Stomach smooth muscle (tissue), 2 donors: ENCODE results near the gene ETV5.

ENCODE experiments used
- H3K27ac ChIP-seq: one replicate; pipeline ENCODE4 v1.7.0; 2013; ENCODE audit warnings: mild to moderate bottlenecking, low read length, inconsistent platforms
- H3K27me3 ChIP-seq, 2 donors: one replicate each; pipeline ENCODE4 v1.7.0; 2013; ENCODE audit warnings: low read length in 2 of 2; ENCODE audit not compliant: insufficient read depth in 2 of 2, control insufficient read depth in 1 of 2
- H3K36me3 ChIP-seq, 2 donors: one replicate each; pipeline ENCODE4 v1.7.0; 2013; ENCODE audit warnings: low read length in 2 of 2; ENCODE audit not compliant: control insufficient read depth in 2 of 2, insufficient read depth in 2 of 2
- H3K4me1 ChIP-seq: one replicate; pipeline ENCODE4 v1.7.0; 2013; ENCODE audit warnings: low read length; ENCODE audit not compliant: control insufficient read depth, insufficient read depth
- H3K4me3 ChIP-seq, 2 donors: one replicate each; pipeline ENCODE4 v1.7.0; 2013; ENCODE audit warnings: low read length in 2 of 2
- H3K9ac ChIP-seq, 2 donors: one replicate each; pipeline ENCODE4 v1.7.0; 2013; ENCODE audit warnings: low read length in 2 of 2, mild to moderate bottlenecking in 1 of 2
- H3K9me3 ChIP-seq, 2 donors: one replicate each; pipeline ENCODE4 v1.7.0; 2013; ENCODE audit warnings: low read length in 2 of 2; ENCODE audit not compliant: control insufficient read depth in 2 of 2
- donor health status: healthy.
- donor health status: Pancreatic carcinoma.

Gene ETV5

GRCh38 chr3:186095561-186096081 lies 13.3 kb downstream of the ETV5 start:
- Histone ChIP-seq H3K9ac (no peak overlapping the region), H3K4me3 (no peak overlapping the region), H3K36me3 (no peaks in the 10 kb centered on the region), H3K27me3 (no peaks in the 10 kb centered on the region), H3K9me3 (no peaks in the 10 kb centered on the region), H3K27ac (no peak overlapping the region), H3K4me1 (peaks cover 16% of the 10 kb centered on the region)

GRCh38 chr3:186094696-186095425 lies 14.0 kb downstream of the ETV5 start:
- Histone ChIP-seq H3K9me3 (no peaks in the 10 kb centered on the region), H3K4me3 (no peak overlapping the region), H3K4me1 (peaks cover 16% of the 10 kb centered on the region), H3K36me3 (no peaks in the 10 kb centered on the region), H3K9ac (no peak overlapping the region), H3K27me3 (no peaks in the 10 kb centered on the region), H3K27ac (no peak overlapping the region)

DNA sequence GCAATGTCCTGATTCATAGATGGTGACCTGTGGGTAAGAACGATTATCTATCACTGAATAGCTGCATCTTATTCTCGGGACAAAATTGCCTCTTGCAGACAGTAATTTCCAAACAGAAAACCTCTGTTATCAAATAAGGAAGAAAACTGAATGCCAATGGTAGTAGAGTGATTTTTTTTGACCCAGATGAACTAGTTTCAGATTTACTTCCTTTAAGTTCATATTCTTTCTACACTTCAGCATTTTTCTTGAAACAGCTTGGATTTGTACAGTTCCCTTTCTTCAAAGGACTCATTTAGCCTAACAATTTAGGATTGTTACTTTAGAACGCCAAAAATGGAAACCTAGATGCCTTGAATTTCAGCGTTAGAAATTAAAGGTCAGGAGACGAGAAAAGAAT lies 14.6 kb downstream of the ETV5 start:
- H3K9me3 ChIP-seq, result no peaks in the 10 kb centered on the region
- no peaks in the 10 kb centered on the region for H3K27me3 ChIP-seq
- no peaks in the 10 kb centered on the region for H3K36me3 ChIP-seq
- H3K9ac ChIP-seq, result no peak overlapping the region
- H3K27ac ChIP-seq, result no peak overlapping the region
- no peak overlapping the region for H3K4me3 ChIP-seq
- peaks cover 16% of the 10 kb centered on the region for H3K4me1 ChIP-seq

DNA sequence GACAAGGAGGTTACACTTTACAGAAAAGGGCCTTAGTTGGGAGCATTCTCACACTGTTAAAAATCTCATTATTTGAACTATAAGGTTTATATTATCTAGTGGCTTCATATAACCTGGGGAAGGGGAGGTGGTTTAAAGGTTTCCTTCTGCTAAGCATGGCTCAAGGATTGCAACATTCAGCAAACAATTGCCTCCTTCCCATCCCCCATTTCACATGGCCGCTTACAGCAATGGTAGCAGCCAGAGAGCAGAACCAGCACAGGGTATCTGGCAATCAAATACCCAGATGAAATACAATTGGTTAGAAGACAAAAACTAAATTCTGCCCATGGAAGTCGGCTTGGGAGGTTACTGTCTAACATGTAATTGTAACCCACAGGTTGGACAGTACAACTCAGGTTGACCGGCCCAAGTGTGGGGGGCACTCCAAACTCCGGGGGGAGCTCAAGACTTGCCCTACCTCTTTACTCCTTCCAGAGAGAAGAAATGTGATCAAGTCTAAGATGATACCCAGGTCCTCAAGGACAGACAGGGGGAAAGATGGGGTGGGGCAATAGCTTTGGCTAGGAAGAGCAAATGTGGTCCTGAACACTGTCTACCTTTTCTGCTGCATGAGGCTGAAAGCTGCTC lies 15.5 kb downstream of the ETV5 start:
- Histone ChIP-seq H3K36me3 (no peaks in the 10 kb centered on the region), H3K4me3 (no peak overlapping the region), H3K4me1 (peaks cover 15% of the 10 kb centered on the region), H3K27me3 (no peaks in the 10 kb centered on the region), H3K27ac (no peak overlapping the region), H3K9ac (no peak overlapping the region), H3K9me3 (no peaks in the 10 kb centered on the region)

GRCh38 chr3:186092360-186093070 lies 16.4 kb downstream of the ETV5 start:
- H3K27me3 ChIP-seq, result no peaks in the 10 kb centered on the region
- H3K9ac ChIP-seq, result no peak overlapping the region
- no peak overlapping the region for H3K4me3 ChIP-seq
- no peaks in the 10 kb centered on the region for H3K36me3 ChIP-seq
- H3K4me1 ChIP-seq, result peaks cover 7% of the 10 kb centered on the region
- no peak overlapping the region for H3K27ac ChIP-seq
- H3K9me3 ChIP-seq, result no peaks in the 10 kb centered on the region

DNA sequence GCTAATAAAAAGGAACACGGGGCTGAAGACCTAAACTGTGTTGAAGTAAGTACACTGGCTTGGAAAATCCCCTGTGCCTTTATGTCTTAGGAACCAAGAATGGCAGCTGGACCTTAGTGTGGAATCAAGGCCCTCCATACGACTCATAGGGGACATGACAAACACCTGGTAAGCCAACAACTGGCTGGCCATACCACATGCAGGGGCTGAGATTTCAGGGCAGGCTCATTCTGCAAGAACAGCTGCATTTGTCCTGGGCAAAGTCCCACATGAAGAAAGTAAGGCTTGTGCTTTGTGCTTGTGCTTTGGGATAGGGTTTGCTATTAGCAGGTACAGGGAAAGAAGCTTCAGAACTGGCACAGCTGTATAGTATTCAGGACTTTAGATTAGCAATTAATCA lies 18.0 kb downstream of the ETV5 start:
- H3K36me3 ChIP-seq, result no peaks in the 10 kb centered on the region
- H3K9ac ChIP-seq, result no peak overlapping the region
- H3K4me3 ChIP-seq, result no peak overlapping the region
- H3K27ac ChIP-seq, result no peak overlapping the region
- H3K4me1 ChIP-seq, result no peaks in the 10 kb centered on the region
- H3K9me3 ChIP-seq, result no peaks in the 10 kb centered on the region
- no peaks in the 10 kb centered on the region for H3K27me3 ChIP-seq

GRCh38 chr3:186088335-186088734 lies 20.6 kb downstream of the ETV5 start:
- Histone ChIP-seq H3K4me1 (no peaks in the 10 kb centered on the region), H3K27ac (no peak overlapping the region), H3K36me3 (no peaks in the 10 kb centered on the region), H3K9ac (no peak overlapping the region), H3K4me3 (no peak overlapping the region), H3K9me3 (no peaks in the 10 kb centered on the region), H3K27me3 (no peaks in the 10 kb centered on the region)

DNA sequence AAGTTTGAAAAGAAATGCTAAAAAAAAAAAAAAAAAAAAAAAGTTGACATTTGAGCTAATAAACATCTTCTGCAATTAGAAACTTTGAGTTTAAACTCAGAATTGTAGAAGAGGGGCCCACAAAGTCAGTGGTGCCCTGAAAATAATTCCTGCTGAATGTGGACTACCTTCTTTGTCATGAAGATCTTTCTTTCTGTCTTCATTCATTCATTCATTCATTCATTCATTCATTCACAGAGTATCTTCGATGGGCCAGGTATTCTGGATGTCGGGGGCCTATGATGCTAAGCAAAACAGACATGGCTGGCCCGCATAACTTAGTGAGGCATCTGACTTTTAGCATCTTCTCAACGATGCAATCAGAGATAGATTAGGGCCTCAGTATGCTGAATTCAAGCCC lies 24.6 kb downstream of the ETV5 start:
- Histone ChIP-seq H3K4me1 (no peaks in the 10 kb centered on the region), H3K36me3 (peaks cover 2 to 3% of the 10 kb centered on the region in 2 donors), H3K27ac (no peak overlapping the region), H3K27me3 (no peaks in the 10 kb centered on the region), H3K9me3 (no peaks in the 10 kb centered on the region), H3K9ac (no peak overlapping the region), H3K4me3 (no peak overlapping the region)

DNA sequence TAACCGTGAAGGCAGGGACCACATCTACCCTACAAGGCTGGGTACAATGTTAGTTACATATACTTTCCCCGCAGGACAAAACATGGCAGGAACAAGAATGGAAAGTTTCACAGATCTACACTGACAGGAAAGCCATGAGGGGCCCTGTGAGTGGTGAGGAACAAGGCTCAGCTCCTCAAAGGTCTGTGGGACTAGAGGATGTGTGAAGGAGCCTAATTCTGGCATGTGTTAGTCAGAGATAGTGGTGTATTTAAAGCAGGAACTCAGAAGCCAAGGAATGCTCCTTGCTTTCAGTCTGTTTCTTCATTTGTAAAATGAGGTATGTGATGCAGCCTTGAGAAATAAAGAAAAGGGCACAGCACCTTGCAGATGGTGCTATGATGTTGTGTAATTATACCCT lies 25.1 kb downstream of the ETV5 start:
- no peak overlapping the region for H3K27ac ChIP-seq
- H3K36me3 ChIP-seq, result peaks cover 4 to 6% of the 10 kb centered on the region in 2 donors
- no peaks in the 10 kb centered on the region for H3K27me3 ChIP-seq
- no peaks in the 10 kb centered on the region for H3K9me3 ChIP-seq
- no peak overlapping the region for H3K9ac ChIP-seq
- H3K4me3 ChIP-seq, result no peak overlapping the region
- no peaks in the 10 kb centered on the region for H3K4me1 ChIP-seq

DNA sequence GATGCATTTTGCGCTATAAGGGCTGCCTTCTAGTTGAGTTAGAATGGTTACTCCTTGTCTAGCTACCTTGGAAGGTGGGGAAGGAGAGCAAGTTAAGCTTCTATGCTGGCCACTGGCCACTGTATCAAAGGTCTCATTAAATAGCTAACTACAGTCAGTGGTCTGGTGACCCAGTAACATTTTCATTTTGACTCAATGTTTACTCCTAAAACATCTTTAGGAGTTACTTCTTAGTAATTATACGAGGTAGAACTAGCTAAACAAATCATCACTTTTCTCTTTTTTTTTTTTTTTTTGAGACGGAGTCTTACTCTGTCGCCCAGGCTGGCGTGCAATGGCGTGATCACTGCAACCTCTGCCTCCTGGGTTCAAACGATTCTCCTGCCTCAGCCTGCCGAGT lies 26.7 kb downstream of the ETV5 start:
- H3K36me3 ChIP-seq, result peaks cover 4 to 6% of the 10 kb centered on the region in 2 donors
- no peak overlapping the region for H3K4me3 ChIP-seq
- H3K27ac ChIP-seq, result no peak overlapping the region
- H3K4me1 ChIP-seq, result no peaks in the 10 kb centered on the region
- H3K9me3 ChIP-seq, result no peaks in the 10 kb centered on the region
- H3K9ac ChIP-seq, result no peak overlapping the region
- H3K27me3 ChIP-seq, result no peaks in the 10 kb centered on the region
